Glutamatergic neuron (in vitro differentiated cells): ENCODE results near the gene ZNF43. TPM values are rescaled to one million over a fixed set of nuclear protein-coding genes. Genes with fewer than 3 reads are reported as not detected.
"Not testable (repeated sequence)": the region's sequence is repeated elsewhere in the genome, so short reads cannot be mapped to it uniquely, and the experiment has no call there.

Experiments used
- DNase-seq: peaks from one replicate; pipeline ENCODE4 v3.0.0; 2022
- H3K27ac Mint-ChIP-seq: one replicate; pipeline ENCODE4 v1.8.0; 2020; ENCODE audit warnings: mild to moderate bottlenecking, mixed read lengths, inconsistent platforms; ENCODE audit not compliant: unreplicated experiment
- H3K27me3 Mint-ChIP-seq: one replicate; pipeline ENCODE4 v1.8.0; 2020; ENCODE audit warnings: mild to moderate bottlenecking, moderate library complexity, mixed read lengths, inconsistent platforms; ENCODE audit not compliant: unreplicated experiment
- H3K36me3 Mint-ChIP-seq: one replicate; pipeline ENCODE4 v1.8.0; 2020; ENCODE audit warnings: mild to moderate bottlenecking, mixed read lengths, inconsistent platforms; ENCODE audit not compliant: unreplicated experiment
- H3K4me1 Mint-ChIP-seq: one replicate; pipeline ENCODE4 v1.8.0; 2020; ENCODE audit warnings: mild to moderate bottlenecking, low read depth, mixed read lengths, inconsistent platforms; ENCODE audit not compliant: unreplicated experiment
- H3K4me3 Mint-ChIP-seq: one replicate; pipeline ENCODE4 v1.8.0; 2020; ENCODE audit warnings: mild to moderate bottlenecking, mixed read lengths, inconsistent platforms; ENCODE audit not compliant: unreplicated experiment
- H3K9me3 Mint-ChIP-seq: one replicate; pipeline ENCODE4 v1.8.0; 2020; ENCODE audit warnings: mild to moderate bottlenecking, moderate library complexity, mixed read lengths, inconsistent platforms; ENCODE audit not compliant: unreplicated experiment
- CTCF ChIP-seq: fragments of 200-600 bp; sonication (generic); IDR thresholded peaks from one replicate; pipeline ENCODE4 v1.5.0; 2021; ENCODE audit not compliant: partially characterized antibody, unreplicated experiment
- long read RNA-seq: library from polyadenylated mRNA; unstranded; transcript quantifications from one replicate; pipeline ENCODE4 v2.0.0, GENCODE V29; 2020; ENCODE audit not compliant: unreplicated experiment
- total RNA-seq: library from RNA; stranded (reverse); fragmentation: NEBNext Ultra II Directional; extraction: Animal tissue kit (Norgen Biotek cat#: 25700); gene quantifications from one replicate; pipeline ENCODE4 v1.2.1, GENCODE V29; 2021; ENCODE audit not compliant: unreplicated experiment

Gene ZNF43
- total RNA-seq = 55.1 TPM
- long read RNA-seq, partial matches to known transcripts = 1 of 8 reads
- long read RNA-seq, other reads (novel, unspliced or antisense) = 4 of 8 reads

- H3K4me3 Mint-ChIP-seq = peak within 1 kb of the TSS; percentile 100
- peaks cover 9% of the 10 kb centered on the region for H3K36me3 Mint-ChIP-seq
- no peak for TF ChIP-seq CTCF
- H3K27ac Mint-ChIP-seq = peak within 1 kb of the TSS; percentile 100
- H3K27me3 Mint-ChIP-seq = peaks cover 19% of the 10 kb centered on the region
- peak; percentile 94 for DNase-seq
- H3K9me3 Mint-ChIP-seq = peaks cover 19% of the 10 kb centered on the region
- no peaks in the 10 kb centered on the region for H3K4me1 Mint-ChIP-seq
These were observed at the start of gene ZNF43 for GRCh38 chr19:21835810-21836444. Gene ZNF43 (minus strand): TSS chr19:21836182. CDS start chr19:21836038, 144 bp downstream.

- not testable (repeated sequence) for H3K27ac Mint-ChIP-seq, DNase-seq, H3K36me3 Mint-ChIP-seq, H3K4me3 Mint-ChIP-seq, H3K4me1 Mint-ChIP-seq, H3K27me3 Mint-ChIP-seq
- peaks cover 16% of the 10 kb centered on the region for H3K9me3 Mint-ChIP-seq
These were observed 49.5 kb upstream of the ZNF43 start for GRCh38 chr19:21885516-21885915.

GRCh38 chr19:21884786-21885185, 48.8 kb upstream of the ZNF43 start:
- DNase-seq, H3K27me3 Mint-ChIP-seq, H3K36me3 Mint-ChIP-seq, H3K27ac Mint-ChIP-seq, H3K4me1 Mint-ChIP-seq, H3K4me3 Mint-ChIP-seq: not testable (repeated sequence)
- peaks cover 16% of the 10 kb centered on the region for H3K9me3 Mint-ChIP-seq

- Mint-ChIP-seq H3K27me3 (peaks cover 6% of the 10 kb centered on the region), H3K36me3 (peaks cover under 1% of the 10 kb centered on the region), H3K9me3 (peaks cover 14% of the 10 kb centered on the region), H3K4me1 (no peaks in the 10 kb centered on the region), H3K27ac (no peak overlapping the region), H3K4me3 (no peak overlapping the region)
- no peak for DNase-seq
- no peak for TF ChIP-seq CTCF
These were observed 47.5 kb upstream of the ZNF43 start for GRCh38 chr19:21883516-21883915.

- H3K27me3 Mint-ChIP-seq, H3K9me3 Mint-ChIP-seq, H3K27ac Mint-ChIP-seq, H3K4me3 Mint-ChIP-seq, H3K36me3 Mint-ChIP-seq, H3K4me1 Mint-ChIP-seq: not testable (repeated sequence)
- DNase-seq = peak; percentile 23
These were observed 44.8 kb upstream of the ZNF43 start for GRCh38 chr19:21880761-21881160.

- DNase-seq = no peak
- H3K4me3 Mint-ChIP-seq = no peak overlapping the region
- peaks cover 6% of the 10 kb centered on the region for H3K9me3 Mint-ChIP-seq
- no peaks in the 10 kb centered on the region for H3K4me1 Mint-ChIP-seq
- H3K36me3 Mint-ChIP-seq = peaks cover 5% of the 10 kb centered on the region
- TF ChIP-seq CTCF = no peak
- peaks cover 4% of the 10 kb centered on the region for H3K27me3 Mint-ChIP-seq
- no peak overlapping the region for H3K27ac Mint-ChIP-seq
These were observed 42.7 kb upstream of the ZNF43 start for GRCh38 chr19:21878646-21879045.
